NCI-H187 treated with DMSO at 0.1 percent for 48 hours (cell line): ENCODE measurements around the gene PTPRD.
"Not testable (repeated sequence)": the region's sequence is repeated elsewhere in the genome, so short reads cannot be mapped to it uniquely, and the experiment has no call there.

ENCODE experiments used
- DNase-seq: peaks from one replicate; lab custom pipeline; 2025; lab: John Stamatoyannopoulos, UW

Gene PTPRD

DNA sequence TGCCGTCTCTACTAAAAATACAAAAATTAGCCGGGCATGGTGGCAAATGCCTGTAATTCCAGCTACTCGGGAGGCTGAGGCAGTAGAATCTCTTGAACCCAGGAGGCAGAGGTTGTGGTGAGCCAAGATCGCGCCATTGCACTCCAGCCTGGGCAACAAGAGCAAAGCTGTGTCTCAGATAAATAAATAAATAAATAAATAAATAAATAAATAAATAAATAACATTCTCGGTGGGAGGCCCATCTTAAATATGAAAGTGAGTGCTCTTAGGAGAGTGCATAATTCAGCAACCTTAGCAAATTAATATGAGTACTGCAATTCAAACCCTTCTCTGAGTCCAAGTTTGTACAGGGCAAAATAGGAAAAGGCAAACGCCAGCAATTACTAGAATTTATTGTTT lies 1302.1 kb downstream of the PTPRD start:
- not testable (repeated sequence) for DNase-seq

DNA sequence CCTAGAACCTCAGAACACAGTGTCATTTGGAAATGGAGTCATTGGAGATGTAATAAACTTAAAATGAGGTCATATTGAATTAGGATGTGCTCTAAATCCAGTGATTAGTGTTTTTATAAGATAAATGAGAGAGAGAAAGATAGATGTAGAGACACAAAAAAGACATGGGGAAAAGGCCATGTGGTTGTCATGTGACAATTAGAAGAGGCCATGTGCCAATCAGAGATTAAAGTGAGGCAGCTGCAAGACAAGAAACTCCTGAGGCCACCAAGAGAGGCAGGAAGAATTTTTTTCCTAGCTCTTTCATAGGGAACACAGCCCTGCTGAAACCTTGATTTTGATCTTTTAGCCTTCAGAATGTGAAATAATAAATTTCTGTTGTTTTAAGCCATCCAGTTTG lies 1307.2 kb downstream of the PTPRD start:
- DNase-seq = no peak

GRCh38 chr9:9299134-9299533 lies 1313.7 kb downstream of the PTPRD start:
- DNase-seq = no peak

- no peak for DNase-seq
Measured at GRCh38 chr9:9286001-9286400, 1326.8 kb downstream of the PTPRD start.

DNA sequence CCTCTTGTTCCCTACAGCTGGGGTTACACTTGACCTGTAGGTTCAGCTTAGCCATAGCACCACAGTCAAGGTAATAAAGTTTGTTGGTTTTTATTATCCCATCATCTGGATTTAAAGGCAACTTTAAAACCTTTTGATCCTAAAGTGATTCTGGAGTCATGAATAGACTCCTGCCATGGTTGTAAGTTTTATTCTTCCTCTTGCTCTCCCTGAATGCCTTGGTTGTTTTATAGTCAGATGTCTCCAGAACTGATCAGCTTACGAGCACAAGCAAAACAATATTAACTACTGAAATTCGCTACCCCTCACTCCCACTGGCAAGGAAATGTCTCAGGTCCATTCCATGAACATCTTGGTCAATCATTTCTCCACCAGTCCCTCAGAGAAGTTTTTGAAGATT lies 1328.6 kb downstream of the PTPRD start:
- no peak for DNase-seq

DNA sequence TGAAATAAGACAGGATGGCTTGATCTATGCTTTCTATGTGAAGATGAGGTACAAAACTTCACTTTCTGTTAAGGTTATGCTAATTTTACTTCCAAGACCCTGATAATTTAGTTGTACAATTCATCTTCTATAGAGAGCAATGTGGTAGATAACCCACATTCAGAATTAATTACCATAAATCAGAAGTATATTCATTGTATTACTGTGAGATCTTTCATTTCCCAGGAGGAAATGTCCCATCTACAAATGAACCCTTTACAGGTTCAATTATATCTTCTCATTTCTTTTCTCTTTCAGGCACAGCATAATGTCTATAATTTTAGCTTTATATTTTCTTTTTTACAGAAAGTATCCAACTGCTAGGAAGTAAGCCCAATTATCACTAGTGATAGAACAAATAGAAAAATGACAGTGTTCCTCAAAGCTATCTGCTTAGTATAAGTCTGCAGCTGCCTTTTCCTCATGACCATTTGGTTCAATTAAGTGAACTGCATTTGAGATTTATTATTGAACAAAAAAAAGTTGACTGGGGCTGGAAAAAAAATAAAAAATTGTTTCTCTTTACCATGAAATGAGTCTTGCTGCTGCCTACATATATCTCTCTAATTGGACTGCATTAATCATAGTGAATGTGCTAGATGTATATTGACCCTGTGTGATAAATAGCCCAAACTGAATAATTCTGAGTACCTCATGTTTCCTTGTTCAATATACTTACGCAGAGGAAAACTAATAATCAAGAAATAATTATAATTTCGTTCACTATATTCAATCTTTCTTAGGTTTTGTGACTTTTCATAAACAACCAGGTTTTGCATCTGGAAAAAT lies 1329.4 kb downstream of the PTPRD start:
- DNase-seq = no peak

GRCh38 chr9:9275601-9276000 lies 1337.2 kb downstream of the PTPRD start:
- no peak for DNase-seq

- DNase-seq = no peak
Measured at GRCh38 chr9:9257999-9258498, 1354.8 kb downstream of the PTPRD start.

DNA sequence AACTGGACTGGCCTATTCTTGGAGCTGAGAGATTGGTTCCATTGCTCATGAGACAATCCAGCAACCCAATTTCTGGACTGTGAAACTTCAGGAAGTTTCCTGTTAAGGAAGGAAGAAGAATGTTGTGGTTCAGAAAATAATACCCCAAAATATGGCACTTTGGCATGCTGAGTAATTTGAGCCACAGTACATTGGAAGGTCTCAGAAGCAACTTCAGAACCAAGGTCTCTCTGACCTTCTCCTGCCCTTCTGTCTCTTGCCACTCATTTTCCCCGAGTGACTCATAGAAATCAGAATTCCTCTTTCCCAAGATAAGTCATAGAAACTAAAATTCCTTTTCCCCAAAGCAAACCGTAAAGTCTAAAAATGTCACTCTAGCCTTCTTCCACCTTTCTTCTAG lies 1366.1 kb downstream of the PTPRD start:
- no peak for DNase-seq

GRCh38 chr9:9231946-9232345 lies 1380.9 kb downstream of the PTPRD start:
- no peak for DNase-seq

GRCh38 chr9:9229269-9229668 lies 1383.5 kb downstream of the PTPRD start:
- DNase-seq = no peak

GRCh38 chr9:9223175-9223574 lies 1389.6 kb downstream of the PTPRD start:
- DNase-seq = no peak

DNA sequence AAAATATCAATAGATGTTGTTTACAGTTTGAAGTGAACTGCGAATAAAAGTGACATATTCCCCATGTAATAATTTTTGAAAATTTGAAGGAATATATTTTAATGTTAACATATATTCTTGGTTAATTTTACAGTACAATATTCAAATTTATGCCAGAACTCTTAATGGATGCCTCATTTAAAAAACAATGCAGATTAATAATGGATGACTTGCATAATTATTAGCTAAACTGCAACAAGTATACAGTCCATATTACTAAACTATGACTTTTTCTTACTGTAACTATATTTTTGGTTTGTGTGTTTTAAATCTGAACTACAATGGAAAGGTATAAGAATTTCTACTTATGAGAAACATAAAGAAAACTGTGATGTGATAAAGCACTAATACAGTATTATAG lies 1390.1 kb downstream of the PTPRD start:
- DNase-seq = no peak

DNA sequence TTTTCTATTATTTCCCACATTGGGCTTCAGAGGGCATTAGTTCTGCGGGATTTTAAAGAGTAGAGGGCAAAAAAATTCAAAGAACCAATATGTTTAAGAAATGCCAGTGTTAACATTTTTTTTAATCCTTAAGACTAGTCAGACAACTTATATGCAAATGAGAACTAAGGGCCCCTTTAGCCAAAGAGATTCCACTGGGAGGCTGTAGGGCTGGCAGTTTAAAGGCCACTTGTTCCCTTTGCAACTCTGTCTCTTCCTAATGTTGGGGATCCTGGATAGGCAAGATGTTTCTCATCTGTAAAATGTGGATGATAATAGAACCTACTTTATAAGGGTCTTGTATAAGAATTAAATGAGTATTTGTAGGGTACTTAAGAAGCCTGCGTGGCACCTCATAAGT lies 1395.9 kb downstream of the PTPRD start:
- no peak for DNase-seq

DNA sequence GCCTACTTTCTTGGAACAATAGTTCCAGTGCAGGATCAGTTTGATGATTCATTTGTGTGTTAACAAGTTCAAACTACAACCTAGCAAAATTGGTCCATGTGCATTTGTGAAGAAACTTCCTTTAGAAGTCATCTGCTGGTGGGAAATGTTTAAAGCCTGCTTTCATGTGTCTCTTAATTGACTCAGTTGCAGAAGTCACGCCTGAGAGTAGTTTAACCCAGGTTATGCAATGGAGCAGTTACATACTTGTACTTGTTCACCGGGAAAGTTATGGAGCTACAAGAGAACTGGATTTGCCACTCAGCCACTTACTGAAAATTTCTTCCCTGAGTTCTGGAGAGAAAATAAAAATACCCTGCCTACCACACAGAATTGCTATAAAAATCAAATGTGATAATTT lies 1397.8 kb downstream of the PTPRD start:
- DNase-seq = no peak

DNA sequence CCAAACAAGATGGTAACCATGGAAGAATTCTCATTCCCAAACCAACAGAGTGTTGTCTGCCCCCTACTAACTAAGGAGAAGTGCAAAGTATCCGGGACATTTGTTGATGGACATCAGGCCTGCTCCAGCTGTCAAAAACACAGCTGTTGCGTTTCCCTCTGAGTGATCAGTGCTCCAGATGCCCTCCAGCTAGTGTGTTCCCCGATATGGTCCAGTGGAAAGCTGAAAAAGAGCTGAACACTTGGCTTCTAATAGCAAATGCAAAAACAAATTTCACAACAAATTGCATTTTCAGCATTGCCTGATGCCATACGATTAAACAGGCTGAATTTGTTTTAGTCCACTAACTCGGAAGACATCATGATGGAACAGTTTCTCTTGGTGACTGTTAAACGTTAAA lies 1398.7 kb downstream of the PTPRD start:
- no peak for DNase-seq

DNA sequence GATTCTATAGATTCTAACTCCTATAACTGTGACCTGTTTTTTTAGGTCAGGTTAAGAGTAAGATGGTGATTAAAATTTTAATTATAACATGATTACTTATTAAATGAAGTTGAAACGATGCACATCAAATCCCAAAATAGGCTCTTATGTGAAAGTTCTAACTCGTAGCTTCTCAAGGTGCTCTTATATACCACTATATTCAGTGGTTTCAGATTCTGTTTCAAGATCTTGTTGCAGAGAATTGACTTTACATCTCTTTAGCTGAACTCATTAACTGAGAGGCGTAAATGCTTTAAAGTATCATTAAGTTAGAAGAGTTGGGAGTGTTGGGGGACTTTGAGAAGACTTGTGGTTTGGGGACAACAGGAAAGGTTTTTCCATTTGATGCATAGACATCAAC lies 1399.8 kb downstream of the PTPRD start:
- DNase-seq = no peak

GRCh38 chr9:9202276-9202675 lies 1410.5 kb downstream of the PTPRD start:
- DNase-seq = no peak

DNA sequence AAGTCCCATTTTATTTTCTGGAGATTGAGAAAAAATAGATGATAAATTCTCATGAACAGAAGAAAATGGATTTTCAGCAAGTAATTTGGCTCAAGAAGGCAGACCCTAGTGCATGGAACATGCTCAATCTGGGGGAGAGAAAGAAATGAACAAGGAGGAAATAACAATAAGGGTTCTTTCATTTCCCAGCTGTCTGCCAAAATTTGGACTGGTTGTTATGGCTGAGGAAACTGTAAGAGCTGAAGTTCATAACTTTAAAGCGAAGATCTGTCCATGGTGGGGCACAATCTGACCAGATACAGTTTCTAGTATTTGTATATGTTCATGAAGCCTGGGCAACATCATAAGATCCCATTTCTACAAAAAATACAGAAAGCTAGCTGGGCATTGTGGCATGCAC lies 1426.7 kb downstream of the PTPRD start:
- DNase-seq = no peak

- DNase-seq = no peak
Measured at GRCh38 chr9:9182431-9182830, 1430.4 kb downstream of the PTPRD start.

DNA sequence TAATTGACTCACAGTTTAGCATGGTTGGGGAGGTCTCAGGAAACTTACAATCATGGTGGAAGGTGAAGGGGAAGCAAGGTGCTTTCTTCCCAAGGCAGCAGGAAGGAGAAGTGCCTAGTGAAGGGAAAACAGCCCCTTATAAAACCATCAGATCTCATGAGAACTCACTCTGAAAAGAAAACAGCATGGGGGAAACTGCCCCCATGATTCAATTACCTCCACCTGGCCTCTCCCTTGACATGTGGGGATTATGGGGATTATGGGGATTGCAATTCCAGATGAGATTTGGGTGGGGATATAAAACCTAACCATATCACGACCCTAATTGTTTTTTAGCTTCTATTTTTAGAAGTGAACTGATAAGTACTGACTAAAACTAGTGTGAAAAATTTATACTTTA lies 1435.7 kb downstream of the PTPRD start:
- DNase-seq = no peak

DNA sequence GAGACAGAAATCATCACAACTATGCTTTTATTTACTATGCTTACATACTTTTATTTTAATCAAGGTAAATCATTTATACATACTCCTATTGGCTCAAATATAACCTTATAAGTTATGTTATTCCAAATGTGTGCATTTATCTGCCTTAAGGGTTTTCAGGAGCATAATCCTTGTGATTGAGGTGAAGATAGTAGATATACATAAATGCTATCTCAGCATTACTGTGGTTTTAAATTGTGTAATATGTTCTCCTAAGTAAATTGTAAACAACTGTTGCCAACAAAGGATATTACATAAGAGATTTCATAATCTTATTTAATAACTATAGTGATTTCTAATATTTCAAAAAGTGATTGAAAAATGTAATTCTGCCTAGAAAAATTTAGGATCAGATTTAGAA lies 1438.4 kb downstream of the PTPRD start:
- DNase-seq = no peak

DNA sequence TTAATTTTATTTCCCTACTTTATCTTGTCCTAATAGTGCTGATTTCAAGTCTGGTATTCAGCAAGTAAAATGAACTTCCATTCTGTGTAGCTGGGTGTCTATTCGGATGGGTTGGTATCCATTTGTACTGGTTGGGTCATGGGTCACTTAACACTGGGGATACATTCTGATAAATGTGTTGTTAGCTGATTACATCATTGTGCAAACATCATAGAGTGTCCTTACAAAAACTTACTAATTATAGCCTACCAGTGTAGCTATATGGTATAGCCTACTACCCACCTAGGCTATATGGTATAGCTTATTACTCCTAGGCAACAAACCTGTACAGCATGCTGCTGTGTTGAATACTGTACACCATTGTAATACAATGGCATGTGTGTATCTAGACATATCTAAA lies 1439.5 kb downstream of the PTPRD start:
- DNase-seq = no peak
